GM12892 (cell line): ENCODE measurements around the gene ITPR1.

Experiments
- POLR2A ChIP-seq: IDR thresholded peaks from 2 replicates; pipeline ENCODE4 v1.6.1; 2011; ENCODE audit warnings: low read depth, low read length, control low read depth
- POLR2AphosphoS5 ChIP-seq: IDR thresholded peaks from 2 replicates; pipeline ENCODE4 v1.6.1; 2011; ENCODE audit warnings: low read depth, low read length, control low read depth

GRCh38 chr3:4802903-4803302 is 309.8 kb downstream of the ITPR1 start:
- TF ChIP-seq POLR2A (no peak), POLR2AphosphoS5 (no peak)
